ENCODE data around the gene MMP25.

- TF ChIP-seq CTCF (IDR thresholded peaks at IDR 0.05; ENCODE audit: poor library complexity) (no peak), EZH2 (IDR thresholded peaks at IDR 0.05; ENCODE audit: borderline replicate concordance) (no peak), EZH2phosphoT487 (IDR thresholded peaks at IDR 0.05; ENCODE audit: low read depth, severe bottlenecking, unreplicated experiment) (no peak)
Observed at GRCh38 chr16:3084491-3084890, 38.1 kb downstream of the MMP25 start.

Measured in hepatocyte (in vitro differentiated cells).